OCI-LY7 (cell line): Measurements from ENCODE around the gene LONP1. TPM values are rescaled to one million over a fixed set of nuclear protein-coding genes. Genes with fewer than 3 reads are reported as not detected.

ENCODE experiments used
- BruUV-seq: library from RNA; stranded (reverse); fragments of 400-500 nt; replicated peaks from 2 replicates; lab custom pipeline; 2021; lab: Mats Ljungman, UMichigan
- CTCF ChIA-PET: fragments of 300-600 bp; sonication (Branson Sonifier 250); formaldehyde crosslinking; loops from one replicate; lab custom pipeline; 2022; ENCODE audit warnings: antibody characterized with exemption; ENCODE audit not compliant: unreplicated experiment; lab: Charles Lee
- POLR2A ChIA-PET: fragments of 300-600 bp; sonication (Branson Sonifier 250); formaldehyde crosslinking; loops from one replicate; lab custom pipeline; 2022; ENCODE audit warnings: antibody characterized with exemption; lab: Charles Lee
- DNase-seq: peaks from one replicate; pipeline ENCODE4 v3.0.0-alpha.2; 2015; ENCODE audit warnings: low spot score
- H2AFZ ChIP-seq: fragments of 200-600 bp; sonication (generic), shearing (Covaris generic); 2 replicates; pipeline ENCODE4 v1.6.1; 2014; ENCODE audit warnings: mild to moderate bottlenecking, antibody characterized with exemption, low read length, moderate library complexity
- H3K27ac ChIP-seq: fragments of 200-600 bp; sonication (generic); 2 replicates; pipeline ENCODE4 v1.5.1; 2014; ENCODE audit warnings: mixed run types, low read depth, mild to moderate bottlenecking, moderate library complexity, low read length, inconsistent platforms; ENCODE audit not compliant: poor library complexity, severe bottlenecking
- H3K36me3 ChIP-seq: fragments of 200-600 bp; sonication (generic); 2 replicates; pipeline ENCODE4 v1.6.1; 2014; ENCODE audit warnings: mild to moderate bottlenecking, antibody characterized with exemption, low read length, moderate library complexity, mixed read lengths; ENCODE audit not compliant: insufficient read depth
- H3K4me1 ChIP-seq: fragments of 200-600 bp; sonication (generic); 2 replicates; pipeline ENCODE4 v1.5.1; 2014; ENCODE audit warnings: mild to moderate bottlenecking, low read length; ENCODE audit not compliant: insufficient read depth, poor library complexity, severe bottlenecking
- H3K4me2 ChIP-seq: fragments of 200-600 bp; sonication (generic); 2 replicates; pipeline ENCODE4 v1.6.1; 2014; ENCODE audit warnings: mild to moderate bottlenecking, low read length
- H3K4me3 ChIP-seq: fragments of 200-600 bp; sonication (generic); 2 replicates; pipeline ENCODE4 v1.5.1; 2014; ENCODE audit warnings: mild to moderate bottlenecking, low read depth, low read length; ENCODE audit not compliant: poor library complexity, severe bottlenecking
- H3K79me2 ChIP-seq: fragments of 200-600 bp; sonication (generic); 2 replicates; pipeline ENCODE4 v1.6.1; 2016; ENCODE audit warnings: low read depth, mild to moderate bottlenecking, low read length, moderate library complexity, mixed read lengths; ENCODE audit not compliant: insufficient read depth
- H3K9me2 ChIP-seq: fragments of 200-600 bp; sonication (generic); 2 replicates; pipeline ENCODE4 v1.6.1; 2016; ENCODE audit warnings: mild to moderate bottlenecking, low read length, mixed read lengths; ENCODE audit not compliant: insufficient read depth
- H3K9me3 ChIP-seq: fragments of 200-600 bp; sonication (generic); 2 replicates; pipeline ENCODE4 v1.6.1; 2014; ENCODE audit warnings: mild to moderate bottlenecking, mixed run types, low read length, mixed read lengths
- H4K20me1 ChIP-seq: fragments of 200-600 bp; sonication (generic); 2 replicates; pipeline ENCODE4 v1.6.1; 2014; ENCODE audit warnings: mild to moderate bottlenecking, antibody characterized with exemption, low read length, moderate library complexity, mixed read lengths; ENCODE audit not compliant: insufficient read depth
- CTCF ChIP-seq: fragments of 200-600 bp; sonication (generic); conservative IDR thresholded peaks from 2 replicates; pipeline ENCODE4 v1.5.1; 2014; ENCODE audit warnings: mild to moderate bottlenecking, antibody characterized with exemption, low read length, moderate library complexity, mixed read lengths
- EZH2phosphoT487 ChIP-seq: fragments of 200-600 bp; sonication (generic); IDR thresholded peaks from 2 replicates; pipeline ENCODE4 v1.6.1; 2018; ENCODE audit warnings: low read depth, borderline replicate concordance, mild to moderate bottlenecking, mixed run types, antibody characterized with exemption, low read length, moderate library complexity, mixed read lengths
- intact Hi-C: fragments of 100-400 bp; cut with micrococcal nuclease; formaldehyde crosslinking; loops from one replicate; pipeline ENCODE4 v1.10.0; 2022; ENCODE audit not compliant: unreplicated experiment
- total RNA-seq, 2 experiments: library from RNA; depleted of rRNA in 1 of 2; stranded (reverse); fragments of >200 nt in 1 of 2; shearing (Covaris generic) in 1 of 2; gene quantifications; 2 replicates each; pipeline ENCODE4 v1.2.3, GENCODE V29; 2014 to 2022

Gene LONP1
- total RNA-seq, 2 experiments from 2014 or later, result 170 to 280 TPM

- TF ChIP-seq EZH2phosphoT487 (no peak), CTCF (no peak)
- ChIA-PET CTCF (no interaction called here), POLR2A (no interaction called here)
- Histone ChIP-seq H3K36me3 (peaks cover 87% of the 10 kb centered on the region), H3K4me3 (no peak overlapping the region), H3K27ac (no peak overlapping the region), H3K4me2 (no peak overlapping the region), H3K9me2 (no peaks in the 10 kb centered on the region), H3K79me2 (peaks cover 74% of the 10 kb centered on the region), H3K9me3 (no peaks in the 10 kb centered on the region), H4K20me1 (peaks cover 23% of the 10 kb centered on the region), H3K4me1 (no peaks in the 10 kb centered on the region), H2AFZ (no peak overlapping the region)
- no peak for DNase-seq
- no TSS peak for BruUV-seq
- intact Hi-C loops, result no loop called here
Observed at GRCh38 chr19:5644037-5644436, 75.9 kb downstream of the LONP1 start.

GRCh38 chr19:5643060-5643459 is 76.9 kb downstream of the LONP1 start:
- Histone ChIP-seq H3K9me2 (no peaks in the 10 kb centered on the region), H2AFZ (no peak overlapping the region), H3K79me2 (peaks cover 83% of the 10 kb centered on the region), H3K36me3 (peaks cover 89% of the 10 kb centered on the region), H3K4me2 (no peak overlapping the region), H3K9me3 (no peaks in the 10 kb centered on the region), H4K20me1 (peaks cover 23% of the 10 kb centered on the region), H3K4me3 (no peak overlapping the region), H3K4me1 (no peaks in the 10 kb centered on the region), H3K27ac (no peak overlapping the region)
- TF ChIP-seq CTCF, result no peak
- TF ChIP-seq EZH2phosphoT487, result no peak
- ChIA-PET POLR2A (interaction anchor here (0.9 kb wide), 1 partner anchor 29 kb away, joined by 3 read pairs; no protein-coding TSS in a partner anchor), CTCF (no interaction called here)
- no peak for DNase-seq
- intact Hi-C loops, result no loop called here
- BruUV-seq, result no TSS peak

- ChIA-PET CTCF (no interaction called here), POLR2A (interaction anchor here (0.9 to 1.0 kb wide), 2 partner anchors 13 to 30 kb away, joined by 3 to 4 read pairs; no protein-coding TSS in a partner anchor)
- H2AFZ ChIP-seq, result no peak overlapping the region
- H3K79me2 ChIP-seq, result peaks cover 92% of the 10 kb centered on the region
- peaks cover 89% of the 10 kb centered on the region for H3K36me3 ChIP-seq
- no peaks in the 10 kb centered on the region for H3K4me1 ChIP-seq
- no peaks in the 10 kb centered on the region for H3K9me2 ChIP-seq
- no peak overlapping the region for H3K27ac ChIP-seq
- DNase-seq, result no peak
- H3K4me2 ChIP-seq, result no peak overlapping the region
- no TSS peak for BruUV-seq
- no peak overlapping the region for H3K4me3 ChIP-seq
- intact Hi-C loops, result no loop called here
- H4K20me1 ChIP-seq, result peaks cover 32% of the 10 kb centered on the region
- no peaks in the 10 kb centered on the region for H3K9me3 ChIP-seq
- TF ChIP-seq EZH2phosphoT487 (no peak), CTCF (no peak)
Observed at GRCh38 chr19:5642204-5642603, 77.7 kb downstream of the LONP1 start.
